Gastroesophageal sphincter (tissue), 3 donors: ENCODE data around the gene FES.

ENCODE experiments used
- POLR2AphosphoS5 ChIP-seq: sonication (generic); formaldehyde crosslinking; IDR thresholded peaks from one replicate; pipeline ENCODE4 v1.6.1; 2017; ENCODE audit warnings: antibody characterized with exemption
- TF ChIP-seq, protein P1 (sequence below), 4 experiments: fragments of 200-600 bp in 2 of 4; fragments of 450-650 bp in 2 of 4; sonication (generic) in 1 of 4; IDR thresholded peaks; one replicate each; pipeline ENCODE4 v1.5.1; 2017 to 2019; ENCODE audit warnings: antibody characterized with exemption in 4 of 4, mild to moderate bottlenecking in 2 of 4, moderate library complexity in 2 of 4

DNA sequence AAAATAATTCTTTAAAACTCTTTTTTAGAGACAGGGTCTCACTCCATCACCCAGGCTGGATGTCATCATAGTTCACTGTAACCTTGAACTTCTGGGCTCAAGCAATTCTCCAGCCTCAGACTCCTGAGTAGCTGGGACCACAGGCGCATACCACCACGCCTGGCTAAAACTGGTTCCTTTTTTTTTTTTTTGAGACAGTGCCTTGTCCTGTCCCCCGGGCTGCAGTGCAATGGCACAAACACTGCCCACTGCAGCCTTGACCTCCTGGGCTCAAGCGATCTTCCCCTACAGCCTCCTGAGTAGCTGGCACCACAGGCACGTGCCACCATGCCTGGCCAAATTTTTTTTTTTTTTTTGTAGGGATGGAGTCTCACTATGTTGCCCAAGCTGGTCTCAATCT is 39.6 kb upstream of the FES start:
- no peak for TF ChIP-seq POLR2AphosphoS5
- TF ChIP-seq, protein P1, sequence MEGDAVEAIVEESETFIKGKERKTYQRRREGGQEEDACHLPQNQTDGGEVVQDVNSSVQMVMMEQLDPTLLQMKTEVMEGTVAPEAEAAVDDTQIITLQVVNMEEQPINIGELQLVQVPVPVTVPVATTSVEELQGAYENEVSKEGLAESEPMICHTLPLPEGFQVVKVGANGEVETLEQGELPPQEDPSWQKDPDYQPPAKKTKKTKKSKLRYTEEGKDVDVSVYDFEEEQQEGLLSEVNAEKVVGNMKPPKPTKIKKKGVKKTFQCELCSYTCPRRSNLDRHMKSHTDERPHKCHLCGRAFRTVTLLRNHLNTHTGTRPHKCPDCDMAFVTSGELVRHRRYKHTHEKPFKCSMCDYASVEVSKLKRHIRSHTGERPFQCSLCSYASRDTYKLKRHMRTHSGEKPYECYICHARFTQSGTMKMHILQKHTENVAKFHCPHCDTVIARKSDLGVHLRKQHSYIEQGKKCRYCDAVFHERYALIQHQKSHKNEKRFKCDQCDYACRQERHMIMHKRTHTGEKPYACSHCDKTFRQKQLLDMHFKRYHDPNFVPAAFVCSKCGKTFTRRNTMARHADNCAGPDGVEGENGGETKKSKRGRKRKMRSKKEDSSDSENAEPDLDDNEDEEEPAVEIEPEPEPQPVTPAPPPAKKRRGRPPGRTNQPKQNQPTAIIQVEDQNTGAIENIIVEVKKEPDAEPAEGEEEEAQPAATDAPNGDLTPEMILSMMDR (IDR thresholded peaks at IDR 0.05) = no peak
